Cardiac muscle cell (in vitro differentiated cells and primary cell): Measurements from ENCODE around the gene KIF4A. TPM values are rescaled to one million over a fixed set of nuclear protein-coding genes. Genes with fewer than 3 reads are reported as not detected.
"Not testable (repeated sequence)": the region's sequence is repeated elsewhere in the genome, so short reads cannot be mapped to it uniquely, and the experiment has no call there.

Experiments
- DNase-seq, 2 donors: peaks; one replicate each; pipeline versions ENCODE4 v3.0.0 to v3.0.0-alpha.2; 2010 to 2017; ENCODE audit warnings: low read depth in 1 of 2, low spot score in 1 of 2
- H3K27ac ChIP-seq: fragments of 200-600 bp; sonication (generic); 2 replicates; pipeline ENCODE4 v1.5.1; 2016
- H3K27me3 ChIP-seq: fragments of 200-600 bp; sonication (generic); 2 replicates; pipeline ENCODE4 v1.6.0; 2016; ENCODE audit warnings: control low read depth
- H3K36me3 ChIP-seq: fragments of 200-600 bp; sonication (generic); 2 replicates; pipeline ENCODE4 v1.5.1; 2016; ENCODE audit warnings: control low read depth
- H3K4me1 ChIP-seq: fragments of 200-600 bp; sonication (generic); 2 replicates; pipeline ENCODE4 v1.8.1; 2017; ENCODE audit warnings: low read depth, mild to moderate bottlenecking, mixed run types
- H3K4me3 ChIP-seq: fragments of 200-600 bp; sonication (generic); 2 replicates; pipeline ENCODE4 v1.5.1; 2016; ENCODE audit warnings: mild to moderate bottlenecking
- H3K9me3 ChIP-seq: fragments of 200-600 bp; sonication (generic); 2 replicates; pipeline ENCODE4 v1.5.1; 2017; ENCODE audit warnings: low read depth, mild to moderate bottlenecking, control low read depth
- CTCF ChIP-seq: IDR thresholded peaks from 2 replicates; pipeline ENCODE4 v1.5.1; 2012; ENCODE audit warnings: low read depth, mild to moderate bottlenecking, low read length
- polyA plus RNA-seq: library from polyadenylated mRNA; unstranded; fragments of >200 nt; fragmentation: Nextera tagmentation; extraction: Ambion mirVana; gene quantifications from 2 replicates; pipeline ENCODE4 v1.2.1, GENCODE V29; 2016
- total RNA-seq: library from RNA; depleted of rRNA; stranded (reverse); fragments of >200 nt; gene quantifications from 2 replicates; pipeline ENCODE4 v1.2.3, GENCODE V29; 2016

Gene KIF4A
- total and polyA plus RNA-seq, 2 experiments from 2014 or later, result 4.7 to 25.1 TPM

- DNase-seq, result no peak
- H3K27ac ChIP-seq, result no peak overlapping the region
- H3K36me3 ChIP-seq, result no peaks in the 10 kb centered on the region
- H3K27me3 ChIP-seq, result no peaks in the 10 kb centered on the region
- H3K9me3 ChIP-seq, result no peaks in the 10 kb centered on the region
- no peaks in the 10 kb centered on the region for H3K4me1 ChIP-seq
- TF ChIP-seq CTCF, result no peak
- no peak overlapping the region for H3K4me3 ChIP-seq
Observed at GRCh38 chrX:70359458-70359857, 69.6 kb downstream of the KIF4A start.

- no peak for TF ChIP-seq CTCF
- Histone ChIP-seq H3K4me3 (no peak overlapping the region), H3K4me1 (no peaks in the 10 kb centered on the region), H3K27me3 (no peaks in the 10 kb centered on the region), H3K9me3 (no peaks in the 10 kb centered on the region), H3K27ac (no peak overlapping the region), H3K36me3 (no peaks in the 10 kb centered on the region)
- DNase-seq, result peak in 1 of 2 donors; percentile 7
Observed at GRCh38 chrX:70360366-70360765, 70.5 kb downstream of the KIF4A start.

- H3K4me1 ChIP-seq, result not testable (repeated sequence)
Observed at GRCh38 chrX:70368731-70369130, 78.8 kb downstream of the KIF4A start.

GRCh38 chrX:70386235-70386634 is 96.3 kb downstream of the KIF4A start:
- H3K36me3 ChIP-seq, result no peaks in the 10 kb centered on the region
- no peak for DNase-seq
- no peak overlapping the region for H3K27ac ChIP-seq
- TF ChIP-seq CTCF, result no peak
- H3K27me3 ChIP-seq, result no peaks in the 10 kb centered on the region
- no peaks in the 10 kb centered on the region for H3K4me1 ChIP-seq
- H3K4me3 ChIP-seq, result no peak overlapping the region
- H3K9me3 ChIP-seq, result no peaks in the 10 kb centered on the region

More at GRCh38 chrX:70368731-70369130, 78.8 kb downstream of the KIF4A start:
- H3K4me3 ChIP-seq, H3K27me3 ChIP-seq, H3K27ac ChIP-seq, H3K36me3 ChIP-seq, DNase-seq, H3K9me3 ChIP-seq: not testable (repeated sequence)

- Histone ChIP-seq H3K27ac (no peak overlapping the region), H3K9me3 (no peaks in the 10 kb centered on the region), H3K27me3 (no peaks in the 10 kb centered on the region), H3K4me3 (no peak overlapping the region), H3K36me3 (no peaks in the 10 kb centered on the region), H3K4me1 (no peaks in the 10 kb centered on the region)
- peak in 1 of 2 donors; percentile 62 for DNase-seq
- no peak for TF ChIP-seq CTCF
Observed at GRCh38 chrX:70398899-70399298, 109.0 kb downstream of the KIF4A start.

GRCh38 chrX:70400181-70400580 is 110.3 kb downstream of the KIF4A start:
- H3K36me3 ChIP-seq, H3K9me3 ChIP-seq, DNase-seq, H3K27me3 ChIP-seq, H3K4me3 ChIP-seq, H3K27ac ChIP-seq, H3K4me1 ChIP-seq: not testable (repeated sequence)

- H3K27ac ChIP-seq, result no peak overlapping the region
Observed at GRCh38 chrX:70402721-70403120, 112.8 kb downstream of the KIF4A start.

More at GRCh38 chrX:70402721-70403120, 112.8 kb downstream of the KIF4A start:
- H3K27me3 ChIP-seq, result no peaks in the 10 kb centered on the region
- no peak overlapping the region for H3K4me3 ChIP-seq
- no peaks in the 10 kb centered on the region for H3K36me3 ChIP-seq
- H3K9me3 ChIP-seq, result no peaks in the 10 kb centered on the region
- no peak for DNase-seq
- no peaks in the 10 kb centered on the region for H3K4me1 ChIP-seq
- TF ChIP-seq CTCF, result no peak
